Osteoblast (primary cell): ENCODE data around the gene TRIM4. TPM values are rescaled to one million over a fixed set of nuclear protein-coding genes. Genes with fewer than 3 reads are reported as not detected.
"Not testable (repeated sequence)": the region's sequence is repeated elsewhere in the genome, so short reads cannot be mapped to it uniquely, and the experiment has no call there.

Experiments used
- DNase-seq: peaks from one replicate; pipeline ENCODE4 v3.0.0; 2011; ENCODE audit warnings: low spot score, mixed read lengths; ENCODE audit not compliant: insufficient read length; ENCODE audit errors: missing footprints
- H2AFZ ChIP-seq: 2 replicates; pipeline ENCODE4 v1.6.0; 2011; ENCODE audit warnings: mild to moderate bottlenecking, low read length
- H3K27ac ChIP-seq: 2 replicates; pipeline ENCODE4 v1.5.1; 2011; ENCODE audit warnings: mild to moderate bottlenecking, low read depth, low read length, moderate library complexity
- H3K27me3 ChIP-seq: 2 replicates; pipeline ENCODE4 v1.6.0; 2012; ENCODE audit warnings: mild to moderate bottlenecking, control low read depth, inconsistent platforms, low read length, moderate library complexity; ENCODE audit not compliant: insufficient read depth
- H3K36me3 ChIP-seq: 2 replicates; pipeline ENCODE4 v1.5.1; 2011; ENCODE audit warnings: mild to moderate bottlenecking, low read length, control low read depth, moderate library complexity; ENCODE audit not compliant: insufficient read depth
- H3K4me1 ChIP-seq: 2 replicates; pipeline ENCODE4 v1.5.1; 2011; ENCODE audit warnings: mild to moderate bottlenecking, low read length, control low read depth, moderate library complexity; ENCODE audit not compliant: insufficient read depth
- H3K4me2 ChIP-seq: 2 replicates; pipeline ENCODE4 v1.6.0; 2011; ENCODE audit warnings: mild to moderate bottlenecking, low read length; ENCODE audit not compliant: insufficient read depth
- H3K4me3 ChIP-seq: fragments of 200-600 bp; sonication (generic); 3 replicates; pipeline ENCODE4 v1.5.1; 2012; ENCODE audit warnings: mild to moderate bottlenecking, low read length, inconsistent platforms; ENCODE audit not compliant: insufficient read depth
- H3K79me2 ChIP-seq: 2 replicates; pipeline ENCODE4 v1.6.0; 2012; ENCODE audit warnings: mild to moderate bottlenecking, low read length, control low read depth, inconsistent platforms; ENCODE audit not compliant: insufficient read depth
- H3K9me3 ChIP-seq: 2 replicates; pipeline ENCODE4 v1.5.1; 2011; ENCODE audit warnings: low read depth, low read length, control low read depth
- H4K20me1 ChIP-seq: 2 replicates; pipeline ENCODE4 v1.6.0; 2012; ENCODE audit warnings: mild to moderate bottlenecking, low read length, control low read depth; ENCODE audit not compliant: insufficient read depth
- CTCF ChIP-seq: IDR thresholded peaks from 2 replicates; pipeline ENCODE4 v1.5.1; 2011; ENCODE audit warnings: mild to moderate bottlenecking, low read depth, low read length, moderate library complexity; ENCODE audit errors: extremely low read depth
- total RNA-seq: library from RNA; depleted of rRNA; stranded (reverse); fragments of >200 nt; gene quantifications from 2 replicates; pipeline ENCODE4 v1.2.3, GENCODE V29; 2012

TRIM4 gene
- 26.4 and 29.5 TPM in 2 replicates for total RNA-seq

GRCh38 chr7:99918959-99919813 is at the start of gene TRIM4:
Gene TRIM4, minus strand, starts transcription at chr7:99919530. Its CDS starts 129 bp downstream, at chr7:99919401.
- Histone ChIP-seq H2AFZ (peak within 1 kb of the TSS; percentile 92), H3K27me3 (no peaks in the 10 kb centered on the region), H3K79me2 (peaks cover 48% of the 10 kb centered on the region), H3K27ac (peak within 1 kb of the TSS; percentile 85), H3K36me3 (peaks cover 8% of the 10 kb centered on the region), H3K4me2 (peak within 1 kb of the TSS; percentile 94), H3K9me3 (no peaks in the 10 kb centered on the region), H3K4me1 (peaks cover 17% of the 10 kb centered on the region), H3K4me3 (peak within 1 kb of the TSS; percentile 88), H4K20me1 (peaks cover 23% of the 10 kb centered on the region)
- peak; percentile 97 for DNase-seq
- TF ChIP-seq CTCF, result peak; percentile 26

GRCh38 chr7:99958564-99959227 is 39.4 kb upstream of the TRIM4 start:
- no peak for TF ChIP-seq CTCF
- no peak for DNase-seq
- peaks cover 6% of the 10 kb centered on the region for H3K27me3 ChIP-seq
- no peaks in the 10 kb centered on the region for H3K4me1 ChIP-seq
- H3K4me2 ChIP-seq, result no peak overlapping the region
- H3K4me3 ChIP-seq, result no peak overlapping the region
- no peak overlapping the region for H2AFZ ChIP-seq
- no peaks in the 10 kb centered on the region for H3K36me3 ChIP-seq
- no peaks in the 10 kb centered on the region for H4K20me1 ChIP-seq
- H3K27ac ChIP-seq, result no peak overlapping the region
- H3K79me2 ChIP-seq, result no peaks in the 10 kb centered on the region
- H3K9me3 ChIP-seq, result no peaks in the 10 kb centered on the region

- no peak overlapping the region for H3K4me3 ChIP-seq
- no peak overlapping the region for H3K4me2 ChIP-seq
- no peaks in the 10 kb centered on the region for H3K79me2 ChIP-seq
Measured at GRCh38 chr7:99955247-99955646, 35.9 kb upstream of the TRIM4 start.

GRCh38 chr7:99954643-99955042 is 35.3 kb upstream of the TRIM4 start:
- H3K27ac ChIP-seq, H3K27me3 ChIP-seq, H3K4me2 ChIP-seq, H3K36me3 ChIP-seq, H2AFZ ChIP-seq, H3K79me2 ChIP-seq, H3K9me3 ChIP-seq, H4K20me1 ChIP-seq, H3K4me1 ChIP-seq, H3K4me3 ChIP-seq, DNase-seq: not testable (repeated sequence)

More at GRCh38 chr7:99955247-99955646, 35.9 kb upstream of the TRIM4 start:
- no peak overlapping the region for H2AFZ ChIP-seq
- H3K9me3 ChIP-seq, result no peaks in the 10 kb centered on the region
- no peak overlapping the region for H3K27ac ChIP-seq
- DNase-seq, result no peak
- no peaks in the 10 kb centered on the region for H4K20me1 ChIP-seq
- no peaks in the 10 kb centered on the region for H3K36me3 ChIP-seq
- no peak for TF ChIP-seq CTCF
- H3K27me3 ChIP-seq, result peaks cover 6% of the 10 kb centered on the region
- no peaks in the 10 kb centered on the region for H3K4me1 ChIP-seq
